Posterior vena cava (tissue), 2 donors: ENCODE measurements around the gene ACR. TPM values are rescaled to one million over a fixed set of nuclear protein-coding genes. Genes with fewer than 3 reads are reported as not detected.

ENCODE experiments used
- DNase-seq: peaks from one replicate; pipeline ENCODE4 v3.0.0-alpha.2; 2020; ENCODE audit warnings: low spot score
- intact Hi-C, 2 donors: fragments of 100-400 bp; cut with DNase I; formaldehyde crosslinking; loops; one replicate each; pipeline versions ENCODE4 v1.14.1 to v1.14.2; 2022 to 2023
- long read RNA-seq, 2 donors: library from polyadenylated mRNA; unstranded; transcript quantifications; one replicate each; pipeline ENCODE4 v2.0.0, GENCODE V29; 2020 to 2021
- total RNA-seq, 2 donors: library from RNA; stranded (reverse); fragmentation: NEBNext Ultra II Directional; extraction: Animal tissue kit (Norgen Biotek cat#: 25700); gene quantifications; one replicate each; pipeline ENCODE4 v1.2.1, GENCODE V29; 2021
- donor health status: DM: yes; HTN: yes; CAD: no.
- donor health status: DM: yes; HTN: yes; CAD: no.

ACR gene
- total RNA-seq: 1 to 10 TPM in 1 of 2 donors, under 1 TPM in 1; 0.65 to 2.6 TPM
- long read RNA-seq, donor 1: 0 reads
- long read RNA-seq, donor 2: 0 reads

DNA sequence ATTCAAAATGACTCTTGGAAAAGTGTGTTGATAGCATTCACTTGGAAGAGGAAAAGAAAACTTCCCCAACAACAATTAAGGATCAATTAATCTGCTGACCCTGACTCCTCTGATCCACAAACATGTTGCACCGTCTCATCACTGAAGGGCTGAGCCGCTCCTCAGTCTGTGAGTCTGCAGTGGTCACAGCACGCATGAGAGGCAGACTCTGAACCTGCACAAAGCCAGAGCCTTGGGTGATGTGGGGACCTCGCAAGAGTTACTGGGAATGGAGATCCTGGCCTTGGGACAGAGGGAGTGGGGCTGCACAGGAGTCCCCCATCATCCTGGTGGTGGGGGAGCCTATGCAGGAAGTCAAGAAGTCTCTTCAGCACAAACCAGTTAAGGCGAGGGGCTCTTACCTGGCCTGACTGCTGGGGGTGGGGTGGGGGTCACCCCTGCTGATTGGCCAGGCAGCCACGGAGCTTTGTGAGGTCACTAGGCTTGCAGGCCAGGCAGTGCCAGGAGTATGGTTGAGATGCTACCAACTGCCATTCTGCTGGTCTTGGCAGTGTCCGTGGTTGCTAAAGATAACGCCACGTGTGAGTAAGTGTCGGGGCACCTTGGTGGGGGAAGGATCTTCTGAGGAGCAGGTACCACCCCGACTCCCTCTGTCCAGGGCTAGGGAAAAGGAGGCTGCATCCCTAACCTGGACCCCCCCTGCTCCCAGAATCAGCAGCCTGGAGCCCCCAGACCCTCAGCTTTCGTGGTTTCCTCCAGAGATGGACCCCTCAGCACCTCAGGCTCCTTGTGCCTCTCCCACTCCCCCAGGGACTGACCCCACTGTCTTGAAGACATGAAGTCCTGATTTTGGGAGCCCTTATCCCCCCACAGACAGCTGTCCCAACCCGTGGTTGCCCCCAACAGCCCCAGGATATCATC, at the start of gene ACR:
TSS of gene ACR (plus strand) at position 477 of the 921 bp plus-strand sequence. CDS start at position 509, 32 bp downstream.
- peak; percentile 50 for DNase-seq
- intact Hi-C loops: no loop called here

DNA sequence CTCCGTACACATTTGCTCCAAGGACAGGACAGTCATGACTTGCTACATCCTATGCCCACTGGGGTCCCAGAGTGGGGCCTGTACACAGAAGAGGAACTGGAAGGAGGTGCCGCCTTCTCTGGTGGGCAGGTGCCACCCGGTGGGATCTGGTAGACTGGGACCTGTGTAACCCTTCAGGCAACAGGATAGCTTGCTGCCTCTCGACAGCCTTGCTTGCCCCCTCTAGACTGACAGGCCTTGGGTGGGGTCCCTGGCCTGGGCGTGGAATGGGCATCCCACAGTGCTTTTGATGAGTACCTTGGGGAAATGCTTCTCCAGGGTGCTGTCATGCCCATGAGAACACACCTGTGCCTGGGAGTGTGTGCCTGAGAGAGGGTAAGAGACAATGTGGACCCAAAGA, 49.6 kb upstream of the ACR start:
- intact Hi-C loops: no loop called here
- DNase-seq: peak; percentile 58

DNA sequence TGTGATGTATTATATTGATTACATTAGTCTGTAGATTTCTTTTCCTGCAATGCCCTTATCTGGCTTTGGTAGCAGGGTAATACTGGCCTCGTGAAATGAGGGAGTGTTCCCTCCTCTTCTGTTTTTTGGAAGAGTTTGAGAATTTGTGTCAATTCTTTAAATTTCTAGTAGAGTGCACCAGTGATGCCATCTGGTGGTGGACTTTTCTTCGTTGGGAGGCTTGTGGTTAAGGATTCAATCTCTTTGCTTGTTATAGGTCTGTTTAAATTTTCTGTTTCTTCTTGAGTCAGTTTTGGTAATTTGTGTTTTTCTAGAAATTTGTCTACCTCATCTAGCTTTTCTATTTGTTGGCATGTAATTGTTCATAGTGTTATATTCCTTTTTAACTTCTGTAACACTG, 46.5 kb upstream of the ACR start:
- no peak for DNase-seq
- intact Hi-C loops: no loop called here

DNA sequence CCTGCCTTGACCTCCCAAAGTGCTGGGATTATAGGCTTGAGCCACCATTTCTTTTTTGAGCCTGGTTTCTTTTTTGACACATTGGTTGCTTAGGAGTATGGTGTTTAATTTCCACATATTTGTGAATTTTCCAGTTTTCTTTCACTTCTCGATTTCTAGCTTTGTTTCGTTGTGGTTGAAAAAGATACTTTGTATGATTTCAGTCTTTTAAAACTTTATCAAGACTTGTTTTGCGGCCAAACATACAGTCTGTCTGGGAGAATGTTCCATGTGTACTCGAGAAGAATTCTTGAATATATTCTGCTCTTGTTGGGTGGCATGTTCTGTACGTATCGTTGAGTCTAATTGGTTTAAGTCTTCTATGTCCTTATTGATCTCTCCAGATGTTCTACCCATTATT, 44.5 kb upstream of the ACR start:
- intact Hi-C loops: no loop called here

DNA sequence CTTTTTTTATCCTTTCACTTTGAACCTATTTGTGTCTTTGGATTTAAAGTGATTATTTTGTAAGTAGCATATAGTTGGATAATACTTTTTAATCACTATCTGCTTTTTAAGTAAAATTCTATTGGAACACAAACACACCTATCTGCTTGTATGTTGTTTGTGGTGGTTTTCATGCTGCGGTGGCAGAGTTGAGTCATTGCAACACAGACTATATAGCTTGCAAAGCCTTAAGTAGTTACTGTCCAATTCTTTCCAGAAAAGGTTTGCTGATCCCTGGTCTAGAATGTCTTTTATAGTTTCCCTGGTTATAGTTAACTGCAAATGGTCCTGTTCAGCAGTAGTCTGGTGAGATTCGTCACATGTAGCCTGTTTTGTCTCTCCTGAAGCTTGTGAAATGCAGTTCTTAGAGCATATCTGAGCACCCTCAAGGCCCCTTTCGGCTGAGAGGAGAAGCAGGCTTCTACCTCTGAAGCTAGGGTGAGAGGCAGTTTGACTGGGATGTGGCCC, 43.9 kb upstream of the ACR start:
- DNase-seq: no peak
- intact Hi-C loops: loop anchor here in 1 of 2 donors (1.0 kb wide), 1 partner anchor 16 kb away; no protein-coding TSS in a partner anchor

More for the DNA sequence above, 44.5 kb upstream of the ACR start:
- no peak for DNase-seq

DNA sequence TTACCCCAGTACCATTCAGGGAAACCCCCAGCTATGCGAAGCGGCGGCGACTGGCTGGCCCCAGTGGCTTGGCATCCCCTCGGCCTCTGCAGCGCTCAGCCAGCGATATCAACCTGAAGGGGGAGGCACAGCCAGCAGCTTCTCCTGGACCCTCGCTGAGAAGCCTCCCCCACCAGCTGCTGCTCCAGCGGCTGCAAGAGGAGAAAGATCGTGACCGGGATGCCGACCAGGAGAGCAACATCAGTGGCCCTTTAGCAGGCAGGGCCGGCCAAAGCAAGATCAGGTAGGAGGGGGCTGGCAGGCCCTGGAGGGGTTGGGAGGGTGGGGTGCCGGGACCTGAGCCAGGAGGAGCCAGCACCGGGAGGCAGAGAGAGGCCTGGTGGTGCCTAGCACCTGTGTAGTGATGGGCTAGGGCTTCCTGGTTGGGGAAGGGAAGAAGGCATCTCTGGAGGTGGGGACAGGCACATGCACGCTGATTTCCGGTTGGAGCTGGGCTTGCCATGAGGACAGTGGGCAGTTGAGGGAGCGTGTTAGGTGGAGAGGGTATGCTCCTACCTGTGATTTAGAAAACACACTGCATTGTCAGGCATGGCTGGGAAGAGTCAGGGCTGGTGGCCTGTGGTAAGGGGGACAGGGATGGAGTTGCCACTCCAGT, 43.1 kb upstream of the ACR start:
- peak; percentile 66 for DNase-seq
- intact Hi-C loops: loop anchor here in 1 of 2 donors (1.0 kb wide), 1 partner anchor 15 kb away; no protein-coding TSS in a partner anchor

DNA sequence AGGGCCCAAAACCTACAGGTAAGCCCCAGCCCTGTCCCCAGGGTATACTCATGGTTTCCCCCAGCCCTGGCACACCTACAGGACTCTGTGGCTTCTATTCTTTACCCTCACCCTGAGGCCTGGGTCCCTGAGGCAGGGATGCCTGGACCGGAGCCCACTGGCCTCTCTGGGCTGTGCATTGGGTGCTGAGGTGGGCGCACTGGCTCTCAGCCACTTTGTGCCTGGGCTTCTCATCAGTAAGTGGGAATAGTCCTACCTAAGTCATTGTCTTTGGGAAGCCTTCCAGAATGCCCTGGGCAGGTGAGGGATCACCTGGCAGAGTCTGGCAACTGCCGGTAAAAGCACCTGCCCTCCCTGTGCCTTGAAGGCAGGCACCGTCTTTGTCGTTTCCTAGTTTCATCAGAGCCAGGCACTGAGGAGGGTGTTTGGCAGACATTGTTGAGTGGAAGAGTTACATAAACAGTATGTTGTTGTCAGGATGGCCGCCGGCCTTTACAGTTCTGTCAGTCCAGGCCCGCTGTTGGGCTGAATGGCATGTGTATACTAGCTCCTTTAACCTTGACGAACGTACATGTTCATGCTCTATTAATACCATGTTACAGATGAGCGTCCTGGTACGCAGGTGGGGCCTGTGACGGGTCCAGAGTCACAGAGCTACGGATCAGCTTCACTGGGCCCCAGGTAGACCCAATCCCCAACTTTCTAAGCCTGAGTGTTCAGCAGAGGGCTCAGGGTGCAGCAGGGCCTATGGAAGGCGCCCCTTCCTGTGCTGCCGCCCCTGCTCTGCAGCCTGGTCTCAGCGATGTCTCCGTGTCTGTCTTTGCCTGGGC, 42.4 kb upstream of the ACR start:
- intact Hi-C loops: no loop called here
- peak; percentile 67 for DNase-seq

DNA sequence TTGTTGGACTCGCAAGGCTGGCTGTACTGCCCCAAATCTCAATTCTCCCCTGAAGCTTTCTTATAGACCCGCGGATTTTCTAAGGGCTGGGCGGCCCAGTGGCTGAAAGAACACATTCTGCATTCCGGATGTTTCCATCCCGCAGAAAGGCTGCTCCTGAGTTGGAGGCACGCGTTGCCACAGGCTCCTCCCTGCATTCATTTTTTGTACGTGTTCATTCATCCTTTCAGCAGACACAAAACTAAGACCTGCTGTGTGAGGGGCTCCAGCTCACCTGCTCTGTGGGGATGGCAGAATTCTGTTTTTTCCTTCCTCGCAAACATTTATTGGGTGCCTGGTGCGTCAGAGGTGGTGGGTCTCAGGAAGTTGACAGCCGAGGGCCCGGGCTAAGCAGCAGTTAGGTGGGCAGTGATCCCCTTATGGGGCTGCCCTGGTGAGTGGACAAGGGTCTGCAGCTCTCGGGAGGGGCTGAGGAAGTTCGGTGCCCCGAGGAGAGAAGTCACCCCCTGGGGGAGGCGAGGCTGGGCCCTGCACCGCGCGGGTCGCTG, 41.7 kb upstream of the ACR start:
- intact Hi-C loops: no loop called here

DNA sequence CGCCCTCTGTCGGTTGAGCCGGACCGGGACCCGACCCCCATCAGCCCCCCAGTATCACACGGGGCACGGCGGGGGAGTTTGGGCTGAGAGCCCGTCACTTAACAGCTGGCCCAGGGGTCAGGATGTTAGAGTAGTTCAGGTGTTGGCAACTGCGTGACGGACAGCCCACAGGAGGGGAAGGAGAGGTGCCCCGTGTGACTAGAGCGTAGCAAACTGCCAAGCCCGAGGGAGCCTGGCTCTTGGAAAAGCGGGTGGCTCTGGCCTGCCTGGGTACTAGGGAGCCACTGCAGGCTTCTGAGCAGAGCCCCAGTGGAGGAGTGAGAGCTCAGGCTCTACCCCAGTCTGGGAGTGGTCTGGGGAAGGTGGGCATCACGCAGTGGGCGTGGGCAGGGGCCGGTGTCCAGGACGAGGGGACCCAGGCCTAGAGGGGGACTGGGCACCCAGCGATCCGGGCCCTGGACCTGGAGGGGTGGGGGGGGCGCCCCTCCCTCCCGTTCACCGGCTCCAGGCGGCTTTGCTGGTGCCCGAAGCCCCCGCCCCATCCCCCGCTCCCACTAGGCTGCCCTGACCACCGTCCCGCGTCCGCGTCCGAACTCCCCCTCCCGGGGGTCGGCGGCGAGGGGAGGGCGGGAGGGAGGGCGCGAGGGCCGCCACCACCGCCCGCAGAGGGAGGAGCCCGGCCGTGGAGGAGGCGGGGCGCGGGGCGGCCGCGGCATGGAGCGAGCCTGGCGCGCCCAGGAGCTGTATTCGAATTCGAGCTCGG, 41.0 kb upstream of the ACR start:
- intact Hi-C loops: no loop called here
- DNase-seq: peak; percentile 69

More for the DNA sequence above, 41.7 kb upstream of the ACR start:
- DNase-seq: no peak

DNA sequence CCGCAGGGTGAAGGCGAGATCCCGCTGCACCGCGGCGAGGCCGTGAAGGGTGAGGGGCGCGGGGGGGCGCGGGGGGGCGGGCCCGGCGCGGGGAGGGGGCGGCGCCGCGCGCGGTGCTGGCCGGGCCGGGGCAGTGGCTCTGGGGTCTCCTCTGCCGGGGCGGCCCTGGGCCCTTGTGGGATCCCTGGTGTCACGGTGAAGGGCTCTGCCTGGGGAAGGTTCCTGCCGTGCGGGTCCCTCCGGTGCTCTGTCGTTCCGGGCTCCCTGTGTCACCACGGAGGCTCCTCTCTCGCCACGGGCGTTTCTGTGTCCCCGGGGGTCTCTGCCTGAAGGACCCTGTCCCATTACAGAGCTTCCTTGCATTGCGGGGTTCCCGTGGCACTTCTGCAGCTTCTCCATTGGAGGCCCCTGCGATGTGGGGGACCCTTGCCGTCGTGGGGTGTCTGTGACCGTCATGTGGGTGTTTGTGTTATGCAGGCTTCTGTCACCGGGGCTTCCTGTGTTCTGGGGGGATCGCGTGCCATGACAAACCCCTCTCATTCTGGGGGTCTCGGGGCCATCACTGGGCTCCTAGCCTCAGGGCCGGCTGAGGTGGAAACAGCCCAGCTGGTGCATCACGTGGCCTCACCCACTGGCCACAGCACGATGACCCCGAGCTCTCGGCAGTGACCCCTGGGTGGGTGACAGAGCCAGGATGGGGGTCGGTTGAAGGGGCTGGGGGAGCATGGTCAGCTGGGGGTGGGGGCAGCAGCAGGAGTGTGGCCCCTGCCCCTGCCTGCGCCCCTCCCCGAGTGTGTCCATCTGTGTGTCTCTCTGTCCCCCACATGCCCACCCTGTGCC, 40.1 kb upstream of the ACR start:
- peak; percentile 67 for DNase-seq

DNA sequence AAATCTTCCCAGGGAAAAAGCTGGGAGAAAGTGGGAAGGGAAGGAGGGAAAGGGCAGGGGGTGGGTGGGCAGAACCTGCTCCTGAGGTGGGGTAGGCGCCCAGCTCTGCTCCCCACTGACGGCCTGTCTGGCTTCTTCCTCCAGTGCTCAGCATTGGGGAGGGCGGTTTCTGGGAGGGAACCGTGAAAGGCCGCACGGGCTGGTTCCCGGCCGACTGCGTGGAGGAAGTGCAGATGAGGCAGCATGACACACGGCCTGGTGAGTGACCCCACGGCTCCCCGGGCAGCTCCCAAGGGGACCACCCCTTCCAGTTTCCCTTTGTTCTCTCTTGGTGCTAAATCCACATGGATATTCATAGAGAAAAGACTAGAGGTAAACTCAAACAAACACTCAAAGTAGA, 39.5 kb upstream of the ACR start:
- DNase-seq: peak; percentile 71
- intact Hi-C loops: no loop called here

More for the DNA sequence above, 40.1 kb upstream of the ACR start:
- intact Hi-C loops: no loop called here

DNA sequence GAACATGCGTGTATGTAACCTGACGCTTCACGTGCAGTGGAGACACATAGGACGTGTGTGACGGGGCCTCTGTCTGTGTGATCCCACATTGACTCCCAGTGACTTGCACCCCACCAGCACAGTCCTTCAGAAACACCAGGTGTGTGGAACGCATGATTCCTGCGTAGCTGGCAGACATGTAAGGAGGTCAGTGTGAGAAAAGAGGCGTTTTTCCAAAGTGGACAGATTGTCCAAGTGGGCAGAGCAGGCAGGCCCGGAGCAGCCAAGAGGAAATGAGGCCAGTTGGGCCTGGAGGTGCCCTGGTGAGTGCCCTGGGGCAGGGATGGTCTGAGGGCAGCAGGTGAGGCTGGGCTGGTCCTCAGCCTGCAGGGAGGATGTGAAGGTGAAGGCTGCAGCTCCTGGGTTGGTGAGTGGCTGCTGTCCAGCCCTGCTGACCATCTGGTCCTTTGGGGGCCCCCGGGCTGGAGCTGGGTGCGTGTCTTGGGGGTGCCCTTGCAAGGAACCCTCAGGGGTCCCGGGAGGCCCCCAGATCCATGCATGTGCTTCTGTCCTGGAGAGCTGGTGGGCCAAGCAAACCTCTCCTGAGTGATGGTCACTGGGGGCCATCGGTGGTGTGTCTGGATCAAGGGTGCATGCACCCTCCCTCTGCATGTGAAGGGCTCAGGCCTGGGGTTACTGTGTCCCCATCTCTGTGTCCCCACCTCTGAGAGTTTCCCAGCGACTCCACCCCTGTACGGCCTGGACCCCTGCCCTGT, 38.8 kb upstream of the ACR start:
- intact Hi-C loops: no loop called here
- DNase-seq: peak; percentile 69

DNA sequence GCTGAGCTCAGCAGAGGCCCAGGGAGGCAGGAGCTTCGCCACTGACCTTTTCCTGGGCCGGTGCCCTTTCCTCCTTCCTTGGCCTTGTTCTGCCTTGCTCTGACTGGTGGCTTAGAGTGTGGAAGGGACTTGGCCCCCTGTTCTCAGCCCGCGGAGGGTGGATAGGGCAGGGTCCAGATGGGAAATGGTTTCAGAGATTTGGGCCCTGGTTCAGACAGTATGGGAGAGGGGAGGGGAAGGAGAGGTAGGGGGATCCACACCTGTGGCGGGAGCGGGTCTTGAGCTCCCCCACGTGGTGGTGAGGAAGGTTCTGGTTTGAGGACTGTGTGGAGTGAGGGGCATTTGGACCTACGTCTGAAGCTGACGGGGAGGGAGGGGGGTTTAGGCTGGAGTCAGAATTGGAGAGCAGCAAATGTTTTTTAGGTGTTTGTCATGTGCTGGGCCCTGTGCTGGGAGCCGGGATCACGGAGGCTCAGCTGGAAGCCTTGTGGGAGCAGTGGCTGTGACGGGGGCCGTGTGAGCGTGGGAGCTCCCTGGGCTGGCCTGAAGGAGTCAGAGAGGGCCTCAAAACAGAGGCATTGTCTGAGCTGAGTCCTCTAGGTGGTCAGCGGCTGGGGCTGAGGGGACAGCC, 38.1 kb upstream of the ACR start:
- intact Hi-C loops: no loop called here
- DNase-seq: peak; percentile 58

DNA sequence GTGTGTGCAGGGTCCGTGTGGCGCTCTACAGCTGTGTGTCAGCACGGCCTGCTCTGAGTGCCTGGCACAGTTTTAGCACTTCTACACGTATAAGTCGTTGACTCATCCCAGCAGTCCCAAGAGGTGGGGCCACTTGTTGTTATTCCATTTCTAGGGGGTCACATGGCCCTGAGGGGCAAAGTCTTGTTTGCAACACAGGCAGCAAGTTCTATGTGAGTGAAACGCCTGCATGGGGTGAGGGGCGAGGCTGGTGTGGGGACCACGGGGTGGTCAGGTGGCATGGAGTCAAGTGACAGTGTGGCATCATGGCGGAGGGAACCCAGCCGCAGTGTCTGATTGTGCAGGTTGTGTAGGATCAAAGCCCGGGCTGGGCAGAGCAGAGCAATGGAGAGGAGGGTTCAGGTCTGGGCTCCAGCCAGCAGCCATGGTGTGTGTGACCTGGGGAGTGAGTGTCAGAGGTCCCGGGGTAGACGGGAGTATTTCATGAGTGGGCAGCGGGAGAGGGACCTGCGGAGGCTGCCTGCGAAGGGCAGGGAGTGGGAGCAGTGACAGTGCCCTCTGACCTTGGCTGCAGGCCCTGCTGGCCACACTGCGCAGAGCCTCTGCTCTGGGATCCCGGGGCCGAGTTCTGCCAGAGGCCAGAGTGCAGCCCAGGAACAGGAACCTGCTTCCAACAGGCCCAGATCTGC, 37.5 kb upstream of the ACR start:
- intact Hi-C loops: no loop called here
- DNase-seq: peak; percentile 79

DNA sequence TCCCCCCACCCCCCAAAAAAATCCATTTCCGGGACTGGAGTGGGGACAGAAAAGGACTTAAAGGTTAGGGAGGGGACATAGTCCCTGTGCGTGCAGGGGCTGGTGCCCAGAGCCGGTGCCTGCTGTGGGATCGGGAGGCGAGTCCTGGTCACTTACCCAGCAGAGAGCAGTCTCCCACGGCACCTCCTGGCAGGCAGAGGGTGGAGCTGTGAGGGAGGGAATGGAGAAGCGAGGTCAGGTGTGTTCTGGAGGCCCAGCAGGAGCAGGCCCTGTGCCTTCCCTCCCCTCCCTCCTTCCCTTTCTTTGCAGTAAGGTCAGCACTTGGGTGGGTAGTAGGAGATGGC, 37.0 kb upstream of the ACR start:
- intact Hi-C loops: no loop called here
- DNase-seq: peak; percentile 34
